GM12864 (cell line): Measurements from ENCODE around the gene ST6GALNAC5.

ENCODE experiments used
- DNase-seq: peaks from one replicate; pipeline ENCODE4 v3.0.0-alpha.2; 2011; ENCODE audit warnings: low read depth
- H3K4me3 ChIP-seq: 2 replicates; pipeline ENCODE4 v1.5.1; 2011; ENCODE audit warnings: mild to moderate bottlenecking, low read depth, low read length, control low read depth
- CTCF ChIP-seq: IDR thresholded peaks from 2 replicates; pipeline ENCODE4 v1.5.1; 2011; ENCODE audit warnings: low read depth, mild to moderate bottlenecking, moderate library complexity, low read length, control low read depth, inconsistent platforms; ENCODE audit errors: missing control alignments

ST6GALNAC5 gene

GRCh38 chr1:77026640-77027039 is 159.4 kb downstream of the ST6GALNAC5 start:
- no peak for DNase-seq
- no peak for TF ChIP-seq CTCF
- H3K4me3 ChIP-seq: no peak overlapping the region

- DNase-seq: no peak
- no peak for TF ChIP-seq CTCF
Observed at GRCh38 chr1:77027847-77028246, 160.6 kb downstream of the ST6GALNAC5 start.

GRCh38 chr1:77030401-77031105 is 163.3 kb downstream of the ST6GALNAC5 start:
- H3K4me3 ChIP-seq: no peak overlapping the region
- TF ChIP-seq CTCF: no peak
- DNase-seq: no peak

More at GRCh38 chr1:77027847-77028246, 160.6 kb downstream of the ST6GALNAC5 start:
- no peak overlapping the region for H3K4me3 ChIP-seq

- no peak for TF ChIP-seq CTCF
Observed at GRCh38 chr1:77031106-77031662, 163.9 kb downstream of the ST6GALNAC5 start.

GRCh38 chr1:77036560-77036959 is 169.3 kb downstream of the ST6GALNAC5 start:
- DNase-seq: no peak

More at GRCh38 chr1:77031106-77031662, 163.9 kb downstream of the ST6GALNAC5 start:
- H3K4me3 ChIP-seq: no peak overlapping the region
- DNase-seq: no peak

GRCh38 chr1:77037038-77037437 is 169.8 kb downstream of the ST6GALNAC5 start:
- no peak overlapping the region for H3K4me3 ChIP-seq
- no peak for DNase-seq
- TF ChIP-seq CTCF: no peak

More at GRCh38 chr1:77036560-77036959, 169.3 kb downstream of the ST6GALNAC5 start:
- no peak for TF ChIP-seq CTCF
- H3K4me3 ChIP-seq: no peak overlapping the region

GRCh38 chr1:77038000-77038399 is 170.7 kb downstream of the ST6GALNAC5 start:
- no peak for DNase-seq
- TF ChIP-seq CTCF: no peak

More at GRCh38 chr1:77038000-77038399, 170.7 kb downstream of the ST6GALNAC5 start:
- H3K4me3 ChIP-seq: no peak overlapping the region
